AG10803 (cell line): Measurements from ENCODE around the gene ALPL.
A peak's percentile ranks its signal among the peaks of the same experiment; 100 is the strongest.

ENCODE experiments used
- DNase-seq: peaks from one replicate; pipeline ENCODE4 v3.0.0; 2010; ENCODE audit warnings: low read depth
- H3K4me3 ChIP-seq: 2 replicates; pipeline ENCODE4 v1.5.1; 2011; ENCODE audit warnings: mild to moderate bottlenecking, low read length, control low read depth
- CTCF ChIP-seq: conservative IDR thresholded peaks from 2 replicates; pipeline ENCODE4 v1.5.1; 2011; ENCODE audit warnings: mild to moderate bottlenecking, low read length, control low read depth, inconsistent platforms

The ALPL gene

GRCh38 chr1:21490774-21491487, 18.3 kb upstream of the ALPL start:
- DNase-seq, result peak; percentile 82
- no peak overlapping the region for H3K4me3 ChIP-seq
- TF ChIP-seq CTCF, result peak; percentile 82

- no peak for TF ChIP-seq CTCF
- DNase-seq, result peak; percentile 17
These were observed 17.5 kb upstream of the ALPL start for GRCh38 chr1:21491488-21492355.

GRCh38 chr1:21492356-21492625, 16.9 kb upstream of the ALPL start:
- no peak overlapping the region for H3K4me3 ChIP-seq
- DNase-seq, result no peak
- TF ChIP-seq CTCF, result no peak

More at GRCh38 chr1:21491488-21492355, 17.5 kb upstream of the ALPL start:
- H3K4me3 ChIP-seq, result no peak overlapping the region

GRCh38 chr1:21494196-21494595, 15.0 kb upstream of the ALPL start:
- no peak overlapping the region for H3K4me3 ChIP-seq
- no peak for DNase-seq
- no peak for TF ChIP-seq CTCF

GRCh38 chr1:21495225-21495820, 13.9 kb upstream of the ALPL start:
- TF ChIP-seq CTCF, result no peak
- no peak overlapping the region for H3K4me3 ChIP-seq
- DNase-seq, result no peak

GRCh38 chr1:21496063-21496462, 13.2 kb upstream of the ALPL start:
- TF ChIP-seq CTCF, result no peak
- no peak overlapping the region for H3K4me3 ChIP-seq
- DNase-seq, result no peak
